HEK293 (cell line): ENCODE measurements around the gene GDAP1L1.

ENCODE experiments used
- CTCF ChIP-seq: fragments of 450-650 bp; formaldehyde crosslinking; IDR thresholded peaks from 2 replicates; pipeline ENCODE4 v1.5.1; 2016; ENCODE audit warnings: missing biosample characterization, missing genetic modification characterization
- ZNF148 ChIP-seq: fragments of 450-650 bp; formaldehyde crosslinking; IDR thresholded peaks from 2 replicates; pipeline ENCODE4 v1.5.0; 2017; ENCODE audit warnings: missing biosample characterization, missing genetic modification characterization, borderline replicate concordance
- ZNF23 ChIP-seq: fragments of 450-650 bp; formaldehyde crosslinking; IDR thresholded peaks from 2 replicates; pipeline ENCODE4 v1.5.1; 2016; ENCODE audit warnings: missing biosample characterization, missing genetic modification characterization, borderline replicate concordance
- ZNF350 ChIP-seq: fragments of 450-650 bp; formaldehyde crosslinking; IDR thresholded peaks from 2 replicates; pipeline ENCODE4 v1.5.0; 2017; ENCODE audit warnings: missing biosample characterization, mild to moderate bottlenecking, missing genetic modification characterization
- ZNF416 ChIP-seq: fragments of 450-650 bp; formaldehyde crosslinking; IDR thresholded peaks from 2 replicates; pipeline ENCODE4 v1.5.1; 2016; ENCODE audit warnings: missing biosample characterization, missing genetic modification characterization
- ZNF423 ChIP-seq: fragments of 450-650 bp; formaldehyde crosslinking; IDR thresholded peaks from 2 replicates; pipeline ENCODE4 v1.5.1; 2016; ENCODE audit warnings: missing biosample characterization, missing genetic modification characterization
- ZNF768 ChIP-seq: fragments of 450-650 bp; formaldehyde crosslinking; IDR thresholded peaks from 2 replicates; pipeline ENCODE4 v1.5.1; 2018; ENCODE audit warnings: missing biosample characterization, mild to moderate bottlenecking, missing genetic modification characterization

GRCh38 chr20:44284032-44284431 lies 36.9 kb downstream of the GDAP1L1 start:
- TF ChIP-seq ZNF23, result no peak
- TF ChIP-seq ZNF423 (tag by site-specific recombination), result no peak
- TF ChIP-seq ZNF350 (tag by site-specific recombination), result no peak
- TF ChIP-seq CTCF (tag by site-specific recombination), result no peak
- TF ChIP-seq ZNF416, result no peak
- no peak for TF ChIP-seq ZNF148 (tag by site-specific recombination)
- no peak for TF ChIP-seq ZNF768
